Tibial nerve (tissue), 4 donors: Measurements from ENCODE around the gene TNN. TPM values are rescaled to one million over a fixed set of nuclear protein-coding genes. Genes with fewer than 3 reads are reported as not detected.

Source experiments
- DNase-seq, 2 donors: peaks; one replicate each; pipeline ENCODE4 v3.0.0-alpha.2; 2019; ENCODE audit warnings: low spot score in 2 of 2
- H3K27ac ChIP-seq, 4 donors: fragments of 200-600 bp; sonication (generic) in 3 of 4; one replicate each; pipeline ENCODE4 v1.5.1; 2017 to 2019; ENCODE audit warnings: mild to moderate bottlenecking in 1 of 4
- H3K27me3 ChIP-seq, 2 donors: fragments of 200-600 bp; sonication (generic) in 1 of 2; one replicate each; pipeline versions ENCODE4 v1.5.1 to v1.6.0; 2017 to 2019
- H3K36me3 ChIP-seq, 3 donors: fragments of 200-600 bp; sonication (generic); one replicate each; pipeline ENCODE4 v1.5.1; 2018 to 2019
- H3K4me1 ChIP-seq, 4 donors: fragments of 200-600 bp; sonication (generic) in 3 of 4; one replicate each; pipeline ENCODE4 v1.5.1; 2017 to 2019
- H3K4me3 ChIP-seq, 4 donors: fragments of 200-600 bp; sonication (generic) in 3 of 4; one replicate each; pipeline ENCODE4 v1.5.1; 2017 to 2019; ENCODE audit warnings: mild to moderate bottlenecking in 1 of 4, moderate library complexity in 1 of 4
- H3K9me3 ChIP-seq, 4 donors: fragments of 200-600 bp; sonication (generic) in 3 of 4; one replicate each; pipeline ENCODE4 v1.5.1; 2017 to 2019
- CTCF ChIP-seq, 5 experiments: fragments of 200-600 bp in 3 of 5; fragments of 450-650 bp in 2 of 5; sonication (generic) in 3 of 5; IDR thresholded peaks; one replicate each; pipeline ENCODE4 v1.5.1; 2016 to 2019; ENCODE audit warnings: antibody characterized with exemption in 5 of 5, mild to moderate bottlenecking in 3 of 5, moderate library complexity in 2 of 5
- EP300 ChIP-seq, 2 donors: sonication (generic); formaldehyde crosslinking; IDR thresholded peaks; one replicate each; pipeline ENCODE4 v1.6.1; 2017; ENCODE audit warnings: antibody characterized with exemption in 2 of 2, mild to moderate bottlenecking in 1 of 2
- POLR2A ChIP-seq, 2 donors: fragments of 450-650 bp; IDR thresholded peaks; one replicate each; pipeline ENCODE4 v1.6.1; 2017; ENCODE audit warnings: antibody characterized with exemption in 2 of 2, mild to moderate bottlenecking in 2 of 2, moderate library complexity in 2 of 2
- WGBS, 2 donors: methylation state at CpG; one replicate each; pipeline ENCODE4 v1.1.5; 2018; 5-methylcytosine and 5-hydroxymethylcytosine counted together
- total RNA-seq, 4 donors: library from RNA; depleted of rRNA; stranded (reverse); fragments of >200 nt; gene quantifications; one replicate each; pipeline ENCODE4 v1.1.0, GENCODE V29; 2016

Gene TNN
- total RNA-seq, 4 donors from 2014 or later: 0.39 TPM; not detected in 3

GRCh38 chr1:175129644-175129996 lies 62.0 kb downstream of the TNN start:
- Histone ChIP-seq H3K36me3 (no peaks in the 10 kb centered on the region), H3K4me3 (no peak overlapping the region), H3K27ac (peak overlapping the region in 1 of 4 donors; percentile 13), H3K9me3 (no peaks in the 10 kb centered on the region), H3K4me1 (peaks cover 0 to 25% (median 8%) of the 10 kb centered on the region in 4 donors), H3K27me3 (no peaks in the 10 kb centered on the region)
- 43 to 50% methylated on average over 2 of the region's 2 CpGs for WGBS, 2 donors
- TF ChIP-seq POLR2A (IDR thresholded peaks at IDR 0.05) (no peak), CTCF (IDR thresholded peaks at IDR 0.05) (no peak), EP300 (IDR thresholded peaks at IDR 0.05) (no peak)
- DNase-seq: no peak

- no peak for TF ChIP-seq EP300 (IDR thresholded peaks at IDR 0.05)
- no peak for TF ChIP-seq CTCF (IDR thresholded peaks at IDR 0.05)
- TF ChIP-seq POLR2A (IDR thresholded peaks at IDR 0.05): no peak
- H3K27ac ChIP-seq: peak overlapping the region in 1 of 4 donors; percentile 42
- H3K4me1 ChIP-seq: peaks cover 0 to 21% (median 8%) of the 10 kb centered on the region in 4 donors
- H3K27me3 ChIP-seq: no peaks in the 10 kb centered on the region
- H3K9me3 ChIP-seq: no peaks in the 10 kb centered on the region
- H3K4me3 ChIP-seq: no peak overlapping the region
- no peaks in the 10 kb centered on the region for H3K36me3 ChIP-seq
- DNase-seq: no peak
- 37 to 46% methylated on average over 5 of the region's 5 CpGs for WGBS, 2 donors
Observed at GRCh38 chr1:175129997-175130648, 62.5 kb downstream of the TNN start.

- peaks cover 0 to 18% (median 8%) of the 10 kb centered on the region in 4 donors for H3K4me1 ChIP-seq
- no peaks in the 10 kb centered on the region for H3K9me3 ChIP-seq
- DNase-seq: no peak
- WGBS, 2 donors: 60 to 74% methylated on average over 2 of the region's 2 CpGs
- H3K36me3 ChIP-seq: no peaks in the 10 kb centered on the region
- TF ChIP-seq CTCF (IDR thresholded peaks at IDR 0.05): no peak
- TF ChIP-seq EP300 (IDR thresholded peaks at IDR 0.05): no peak
- no peak for TF ChIP-seq POLR2A (IDR thresholded peaks at IDR 0.05)
- no peak overlapping the region for H3K4me3 ChIP-seq
- H3K27ac ChIP-seq: no peak overlapping the region
- H3K27me3 ChIP-seq: no peaks in the 10 kb centered on the region
Observed at GRCh38 chr1:175130649-175131045, 63.0 kb downstream of the TNN start.

GRCh38 chr1:175131095-175131494 lies 63.5 kb downstream of the TNN start:
- Histone ChIP-seq H3K36me3 (no peaks in the 10 kb centered on the region), H3K9me3 (no peaks in the 10 kb centered on the region), H3K27me3 (no peaks in the 10 kb centered on the region), H3K4me3 (no peak overlapping the region), H3K4me1 (peaks cover 0 to 18% (median 8%) of the 10 kb centered on the region in 4 donors), H3K27ac (peak overlapping the region in 2 of 4 donors; percentile 20 to 50)
- TF ChIP-seq POLR2A (IDR thresholded peaks at IDR 0.05): no peak
- no peak for TF ChIP-seq CTCF (IDR thresholded peaks at IDR 0.05)
- TF ChIP-seq EP300 (IDR thresholded peaks at IDR 0.05): no peak
- DNase-seq: no peak
- WGBS, 2 donors: 37 to 46% methylated on average over 1 of the region's 1 CpG

GRCh38 chr1:175132436-175132835 lies 64.8 kb downstream of the TNN start:
- Histone ChIP-seq H3K27me3 (no peaks in the 10 kb centered on the region), H3K4me1 (peaks cover 0 to 18% (median 8%) of the 10 kb centered on the region in 4 donors), H3K36me3 (no peaks in the 10 kb centered on the region), H3K27ac (peak overlapping the region in 1 of 4 donors; percentile 18), H3K4me3 (no peak overlapping the region), H3K9me3 (no peaks in the 10 kb centered on the region)
- TF ChIP-seq CTCF (IDR thresholded peaks at IDR 0.05) (no peak), EP300 (IDR thresholded peaks at IDR 0.05) (no peak), POLR2A (IDR thresholded peaks at IDR 0.05) (no peak)
- 14 to 32% methylated on average over 1 of the region's 1 CpG for WGBS, 2 donors
- no peak for DNase-seq
